GDM1 (cell line): ENCODE data around the gene SPAG9.
"Not testable (repeated sequence)": the region's sequence is repeated elsewhere in the genome, so short reads cannot be mapped to it uniquely, and the experiment has no call there.

ENCODE experiments used
- DNase-seq: peaks from one replicate; lab custom pipeline; 2025; lab: John Stamatoyannopoulos, UW

The SPAG9 gene

DNA sequence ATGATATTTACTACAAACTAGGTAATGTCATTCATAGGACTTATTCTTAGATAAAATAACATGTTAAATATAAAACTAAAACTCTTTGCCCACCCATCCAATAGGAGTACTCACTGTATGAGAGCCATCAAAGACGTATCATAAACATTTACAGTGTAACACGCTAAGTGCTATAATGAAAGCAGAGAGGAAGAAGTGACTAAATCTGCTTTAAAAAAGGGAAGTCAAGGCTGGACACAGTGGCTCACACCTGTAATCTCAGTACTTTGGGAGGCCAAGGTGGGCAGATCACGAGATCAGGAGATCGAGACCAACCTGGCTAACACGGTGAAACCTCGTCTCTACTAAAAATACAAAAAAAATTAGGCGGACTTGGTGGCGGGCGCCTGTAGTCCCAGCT is 32.4 kb downstream of the SPAG9 start:
- no peak for DNase-seq

DNA sequence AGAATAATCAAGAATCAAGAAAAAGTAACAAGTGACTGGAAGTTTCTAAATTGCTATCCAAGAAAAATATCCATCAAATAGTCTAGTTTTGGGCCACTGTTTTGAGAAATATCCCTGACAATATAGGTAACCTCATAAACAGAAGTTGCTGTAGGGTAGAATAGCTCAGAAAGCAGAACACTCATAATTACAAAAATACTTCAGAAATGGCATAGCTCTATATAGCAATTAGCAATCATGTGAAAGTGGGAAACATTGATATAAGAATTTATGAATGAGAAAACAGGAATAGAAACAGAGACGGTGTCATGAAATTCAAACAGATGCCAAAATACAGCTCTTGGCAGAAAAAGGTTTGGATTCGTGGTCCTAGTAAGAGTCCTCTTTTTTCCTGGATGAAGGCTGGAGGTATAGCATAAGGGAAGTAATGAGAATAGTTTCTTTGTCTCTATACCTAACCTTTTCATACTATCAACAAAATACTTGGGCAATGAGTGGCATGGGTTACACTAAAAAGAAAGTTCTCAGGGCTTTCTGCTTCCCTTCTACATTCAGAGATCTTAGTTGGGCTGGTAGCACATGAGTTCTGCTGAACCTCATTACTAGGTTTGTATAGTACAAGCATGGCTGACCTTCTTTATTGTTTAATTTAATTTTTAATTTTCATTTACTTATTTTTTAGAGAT is 33.5 kb downstream of the SPAG9 start:
- no peak for DNase-seq

DNA sequence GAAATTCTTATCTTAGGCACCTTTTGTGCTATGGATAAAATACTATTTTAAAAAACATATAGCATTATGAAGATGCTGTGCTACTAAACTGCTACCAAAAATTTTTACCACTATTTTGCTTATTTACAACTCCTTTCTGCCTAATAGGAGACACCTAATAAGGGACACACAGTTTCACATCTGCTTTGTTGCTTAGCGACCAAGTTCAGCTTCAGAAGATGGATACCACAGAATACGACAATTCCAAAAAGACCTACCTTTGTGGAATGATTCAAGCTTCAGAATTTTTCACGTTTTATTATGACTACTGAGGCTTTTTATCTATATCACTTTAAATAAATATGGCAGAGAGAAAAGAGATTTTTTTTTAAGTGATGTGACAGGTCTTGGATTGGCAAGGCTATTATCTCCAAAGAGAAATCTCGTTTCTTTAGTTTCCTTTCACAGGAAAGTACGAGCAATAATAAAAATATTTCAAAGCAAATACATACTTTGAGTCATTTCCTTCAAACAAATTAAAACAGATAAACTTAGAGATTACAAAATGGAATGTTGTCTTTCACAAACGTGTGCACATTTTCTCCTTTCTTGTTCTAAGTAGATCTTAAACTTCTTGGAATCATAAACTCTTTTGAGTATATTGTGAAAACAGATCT is 35.4 kb downstream of the SPAG9 start:
- no peak for DNase-seq

DNA sequence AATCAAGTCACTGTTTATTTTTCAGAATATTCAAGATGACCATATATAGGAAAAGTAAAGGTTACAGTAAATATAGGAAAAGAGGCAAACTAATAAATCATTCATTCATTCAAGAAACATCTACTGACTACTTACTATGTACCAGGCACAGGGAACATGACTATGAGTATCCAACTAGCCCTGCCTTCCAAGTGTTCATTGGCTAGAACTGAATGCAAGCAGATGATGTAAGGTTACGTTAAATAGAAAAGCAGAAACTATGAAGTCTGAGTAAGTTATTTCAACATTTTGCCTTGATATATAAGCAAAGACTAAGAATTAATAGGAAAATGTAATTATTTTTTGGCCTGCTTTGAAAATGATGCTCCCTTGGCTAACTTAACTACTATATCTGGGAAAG is 36.7 kb downstream of the SPAG9 start:
- no peak for DNase-seq

DNA sequence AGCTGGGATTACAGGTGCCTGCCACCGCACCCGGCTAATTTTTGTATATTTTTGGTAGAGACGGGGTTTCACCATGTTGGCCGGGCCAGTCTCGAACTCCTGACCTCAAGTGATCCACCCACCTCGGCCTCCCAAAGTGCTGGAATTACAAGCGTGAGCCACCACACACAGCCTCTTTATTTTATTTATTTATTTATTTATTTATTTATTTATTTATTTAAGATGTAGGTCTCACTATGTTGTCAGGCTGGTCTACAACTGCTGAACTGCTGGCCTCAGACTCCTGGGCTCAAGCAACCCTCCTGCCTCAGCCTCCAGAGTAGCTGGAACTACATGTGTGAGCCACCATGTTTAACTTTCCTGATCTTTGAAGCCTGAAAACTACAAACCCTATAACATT is 37.3 kb downstream of the SPAG9 start:
- not testable (repeated sequence) for DNase-seq

DNA sequence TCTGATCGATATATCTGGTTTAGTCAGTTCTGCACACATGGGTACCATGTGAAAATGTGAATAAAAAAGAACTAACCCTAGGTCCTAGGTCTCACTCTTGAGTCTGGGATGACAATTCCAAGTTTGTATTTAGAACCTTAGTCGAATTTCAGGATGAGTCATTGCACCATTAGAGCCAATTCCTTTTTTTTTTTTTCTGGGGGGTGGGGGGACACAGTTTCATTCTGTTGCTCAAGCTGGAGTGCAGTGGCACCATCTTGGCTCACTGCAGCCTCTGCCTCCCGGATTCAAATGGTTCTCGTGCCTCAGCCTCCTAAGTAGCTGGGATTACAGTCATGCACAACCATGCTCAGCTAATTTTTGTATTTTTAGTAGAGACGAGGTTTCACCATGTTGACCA is 41.6 kb downstream of the SPAG9 start:
- no peak for DNase-seq

DNA sequence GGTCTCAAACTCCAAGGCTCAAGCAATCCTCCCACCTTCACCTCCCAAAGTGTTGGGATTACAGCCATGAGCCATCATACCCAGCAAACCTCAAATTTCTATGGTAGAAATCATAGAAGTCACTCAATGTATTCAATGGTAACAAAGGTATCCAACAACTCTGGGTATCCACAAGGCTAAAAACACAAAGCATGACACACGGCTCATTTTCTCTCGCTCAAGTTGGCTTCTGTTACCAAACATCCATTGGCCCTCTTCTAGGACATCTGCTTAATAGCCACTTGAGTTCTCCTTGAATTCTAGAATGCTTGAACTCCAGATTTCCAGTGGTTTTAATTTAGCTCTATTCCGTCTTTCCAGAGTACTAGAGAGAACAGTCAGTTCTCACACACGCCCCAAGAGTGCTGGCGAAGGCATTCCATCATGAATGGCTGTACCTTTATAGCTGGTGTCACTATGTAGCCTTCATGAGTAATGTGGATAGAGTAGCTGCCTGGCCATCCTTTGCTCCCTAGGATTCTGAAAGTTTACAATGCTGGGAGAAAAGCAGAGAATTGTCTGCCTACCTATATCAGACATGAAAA is 42.6 kb downstream of the SPAG9 start:
- no peak for DNase-seq

DNA sequence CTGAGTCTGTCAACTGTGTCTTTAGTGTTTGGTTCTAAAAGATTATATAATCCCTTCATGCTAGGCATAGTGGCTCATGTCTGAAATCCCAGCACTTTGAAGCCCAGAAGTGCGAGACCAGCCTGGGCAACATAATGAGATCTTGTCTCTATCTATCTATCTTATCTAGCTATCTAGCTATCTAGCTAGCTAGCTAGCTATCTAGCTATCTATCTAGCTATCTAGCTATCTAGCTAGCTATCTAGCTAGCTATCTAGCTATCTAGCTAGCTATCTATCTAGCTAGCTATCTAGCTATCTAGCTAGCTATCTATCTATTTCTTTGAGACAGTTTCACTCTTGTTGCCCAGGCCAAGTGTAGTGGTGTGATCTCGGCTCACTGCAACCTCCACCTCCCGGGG is 43.8 kb downstream of the SPAG9 start:
- no peak for DNase-seq

DNA sequence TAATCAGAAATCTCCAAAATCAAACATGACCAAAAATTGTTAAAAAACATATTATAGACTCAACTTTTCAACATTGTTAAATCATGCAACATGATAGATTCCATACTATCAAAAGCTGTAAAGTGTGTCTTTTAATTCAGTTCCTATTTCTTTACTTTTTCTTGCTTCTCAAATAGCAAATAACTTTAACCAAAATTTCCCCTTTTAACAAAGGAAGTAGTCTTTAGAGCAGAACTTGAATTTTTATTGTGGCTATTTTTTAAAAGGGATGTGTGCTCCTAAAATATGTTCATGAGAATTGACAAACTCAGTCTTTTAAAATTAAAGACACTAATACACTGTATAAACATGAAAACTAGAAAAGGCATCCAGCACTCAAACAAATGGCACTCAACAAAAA is 49.1 kb downstream of the SPAG9 start:
- no peak for DNase-seq

DNA sequence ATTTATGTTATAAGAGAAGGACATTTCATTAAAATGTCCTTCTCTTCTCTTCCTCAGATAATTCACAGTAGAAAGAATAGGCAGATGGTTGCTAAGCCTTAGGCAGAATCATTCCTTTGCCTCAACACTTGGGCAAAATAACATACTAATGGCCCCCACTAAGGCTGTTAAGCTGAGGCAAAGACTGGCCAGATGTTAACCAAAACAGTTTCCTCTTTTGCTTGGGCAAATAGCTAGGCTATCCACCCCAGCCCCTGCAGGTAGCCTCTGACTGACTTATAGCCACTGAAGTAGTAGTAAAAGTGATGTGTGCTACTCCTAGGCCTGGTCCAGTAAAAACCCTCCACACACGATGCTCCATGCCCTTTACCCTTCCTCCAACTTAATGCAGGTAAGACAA is 55.2 kb downstream of the SPAG9 start:
- DNase-seq = no peak

DNA sequence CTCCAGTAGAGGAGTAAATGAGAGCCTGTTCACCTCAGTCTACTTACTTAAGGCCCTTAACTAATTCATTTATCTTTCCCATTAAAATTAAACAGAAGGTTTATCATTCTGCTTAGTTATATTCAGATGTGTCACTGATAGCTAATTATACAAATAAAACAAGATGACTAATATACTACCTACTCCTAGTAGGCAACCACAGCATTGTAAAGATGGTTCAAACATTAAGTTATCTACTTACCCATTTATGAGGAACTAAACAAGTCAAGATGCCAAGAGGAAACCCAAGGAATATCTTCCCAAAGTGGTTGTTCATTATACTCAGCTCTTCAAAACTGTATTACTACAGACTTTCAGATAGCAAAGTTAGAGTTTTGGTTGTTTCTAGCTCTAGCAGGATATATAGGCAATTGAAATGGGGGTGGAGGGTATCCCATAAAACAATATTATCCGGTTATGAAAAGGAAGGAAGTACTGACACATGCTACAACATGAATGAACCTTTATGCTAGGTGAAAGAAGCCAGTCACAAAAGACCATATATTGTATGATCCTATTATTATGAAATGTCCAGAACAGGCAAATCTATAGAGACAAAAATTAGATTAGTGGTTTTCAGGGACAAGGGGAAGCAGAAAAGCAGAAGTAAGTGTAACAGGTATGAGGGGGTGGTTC is 56.5 kb downstream of the SPAG9 start:
- no peak for DNase-seq

DNA sequence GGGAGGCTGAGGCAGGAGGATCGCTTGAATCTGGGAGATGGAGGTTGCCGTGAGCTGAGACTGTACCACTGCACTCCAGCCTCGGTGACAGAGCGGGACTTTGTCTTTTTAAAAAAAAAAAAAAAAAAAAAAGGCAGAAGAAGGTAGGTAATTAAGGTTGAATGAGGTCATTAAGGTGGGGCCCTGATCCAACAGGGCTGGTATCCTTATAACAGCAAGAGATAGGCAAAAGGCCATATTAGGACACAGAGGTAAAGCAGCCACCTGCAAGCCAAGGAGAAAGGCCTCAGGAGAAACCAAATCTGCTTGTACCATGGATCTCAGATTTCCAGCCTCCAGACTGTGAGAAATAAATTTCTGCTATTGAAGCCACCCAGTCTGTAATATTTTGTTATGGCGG is 60.3 kb downstream of the SPAG9 start:
- no peak for DNase-seq

DNA sequence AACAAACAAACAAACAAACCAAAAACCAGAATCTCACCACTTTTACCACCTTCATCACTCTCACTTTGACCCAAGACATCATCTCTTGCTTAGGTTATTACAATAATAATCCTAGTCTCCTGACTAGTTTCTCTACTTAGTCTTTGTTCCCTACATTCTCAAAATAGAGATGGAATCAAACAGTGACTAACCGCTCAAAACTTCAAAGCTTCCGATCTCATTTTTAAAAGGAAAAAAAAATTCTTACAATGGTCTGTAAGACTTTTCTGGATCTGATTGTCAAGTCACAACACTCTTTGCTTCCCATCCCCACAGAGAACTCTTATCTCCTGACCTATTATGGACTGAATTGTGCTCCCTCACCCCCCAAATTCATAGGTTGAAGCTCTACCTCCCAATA is 60.9 kb downstream of the SPAG9 start:
- DNase-seq = no peak

DNA sequence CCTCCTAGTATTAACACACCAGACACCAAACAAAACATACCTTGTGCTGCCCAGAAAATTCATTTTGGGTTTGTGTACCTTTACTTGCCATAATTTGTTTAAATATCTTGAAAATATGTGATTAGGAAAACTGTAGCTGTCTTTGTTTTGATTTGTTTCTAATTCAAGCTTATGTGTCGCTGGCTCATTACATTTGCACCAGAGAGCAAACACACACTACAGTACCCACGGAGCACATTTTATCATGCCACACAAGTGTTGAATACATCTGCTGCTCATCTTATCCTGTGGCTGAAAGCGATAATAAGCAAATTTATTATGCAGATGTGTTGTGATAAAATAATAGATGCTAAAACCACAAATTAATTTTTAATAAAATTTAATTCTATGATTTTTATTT is 63.1 kb downstream of the SPAG9 start:
- no peak for DNase-seq

DNA sequence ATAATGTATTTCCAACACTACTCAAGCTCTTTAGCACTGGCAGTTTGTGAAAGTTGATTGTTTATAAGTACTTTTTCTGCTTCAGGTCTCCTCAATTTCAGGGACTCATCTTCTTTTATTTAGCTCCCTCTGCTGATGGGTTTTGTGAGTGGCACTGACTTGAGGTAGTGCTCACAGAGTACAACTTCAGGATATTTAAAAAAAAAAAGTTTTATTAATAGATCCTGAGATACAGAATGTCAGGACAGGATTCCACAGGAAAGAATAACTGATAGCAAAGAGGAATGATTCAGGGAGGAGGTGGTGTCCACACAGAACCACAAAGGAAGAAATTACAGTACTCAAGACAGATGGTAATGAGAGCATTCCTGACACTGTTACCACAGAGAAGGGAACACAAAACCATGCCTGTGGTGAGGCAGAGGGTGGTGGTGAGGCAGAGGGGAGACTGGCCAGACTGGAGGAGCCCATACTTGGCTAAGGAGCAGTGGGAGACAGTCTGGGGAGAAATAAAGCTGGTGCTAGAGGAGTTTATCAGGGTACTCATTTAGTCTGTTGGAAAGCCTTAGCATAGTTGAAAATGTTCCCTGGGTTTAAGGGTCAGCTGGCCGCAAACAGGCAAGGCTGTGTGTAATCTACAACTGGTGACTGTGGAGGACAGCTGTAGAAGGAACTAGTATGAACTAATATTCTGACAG is 63.7 kb downstream of the SPAG9 start:
- peak; percentile 24 for DNase-seq

DNA sequence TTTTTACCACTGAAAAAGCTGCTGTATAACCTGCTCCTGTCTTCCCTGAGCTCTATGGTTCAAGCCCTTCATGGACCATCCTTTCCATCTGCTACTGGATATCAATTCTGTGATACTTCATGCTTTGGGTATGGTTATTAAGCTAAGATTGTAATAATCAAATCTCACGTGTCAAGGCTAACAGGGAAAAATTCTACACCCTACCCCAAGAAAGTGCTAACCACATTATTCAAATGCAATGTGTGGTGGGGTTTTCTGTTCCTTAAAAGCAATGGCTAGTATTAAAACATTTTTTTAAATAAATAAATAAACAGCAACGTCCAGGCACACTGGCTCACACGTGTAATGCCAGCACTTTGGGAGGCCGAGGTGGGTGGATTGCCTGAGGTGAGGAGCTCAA is 65.9 kb downstream of the SPAG9 start:
- no peak for DNase-seq

DNA sequence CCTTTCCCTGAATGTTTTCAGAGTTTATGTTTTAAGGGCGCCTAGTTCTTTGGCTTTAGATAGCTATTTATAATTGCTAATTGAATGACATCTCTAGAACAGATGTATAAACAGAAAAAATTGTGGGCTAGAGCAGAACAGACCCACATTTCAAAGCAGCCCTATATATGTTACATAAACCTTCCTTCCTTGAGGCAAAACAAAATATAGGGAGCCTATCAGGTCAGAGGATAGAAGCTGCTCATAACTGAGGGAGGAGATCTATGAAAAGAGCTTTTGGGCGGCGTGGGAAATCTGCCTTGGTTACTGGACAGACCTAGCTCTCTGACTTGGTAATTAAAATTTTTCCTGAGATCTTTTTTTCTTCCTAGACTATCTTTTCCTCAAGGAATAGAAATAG is 68.4 kb downstream of the SPAG9 start:
- DNase-seq = no peak

DNA sequence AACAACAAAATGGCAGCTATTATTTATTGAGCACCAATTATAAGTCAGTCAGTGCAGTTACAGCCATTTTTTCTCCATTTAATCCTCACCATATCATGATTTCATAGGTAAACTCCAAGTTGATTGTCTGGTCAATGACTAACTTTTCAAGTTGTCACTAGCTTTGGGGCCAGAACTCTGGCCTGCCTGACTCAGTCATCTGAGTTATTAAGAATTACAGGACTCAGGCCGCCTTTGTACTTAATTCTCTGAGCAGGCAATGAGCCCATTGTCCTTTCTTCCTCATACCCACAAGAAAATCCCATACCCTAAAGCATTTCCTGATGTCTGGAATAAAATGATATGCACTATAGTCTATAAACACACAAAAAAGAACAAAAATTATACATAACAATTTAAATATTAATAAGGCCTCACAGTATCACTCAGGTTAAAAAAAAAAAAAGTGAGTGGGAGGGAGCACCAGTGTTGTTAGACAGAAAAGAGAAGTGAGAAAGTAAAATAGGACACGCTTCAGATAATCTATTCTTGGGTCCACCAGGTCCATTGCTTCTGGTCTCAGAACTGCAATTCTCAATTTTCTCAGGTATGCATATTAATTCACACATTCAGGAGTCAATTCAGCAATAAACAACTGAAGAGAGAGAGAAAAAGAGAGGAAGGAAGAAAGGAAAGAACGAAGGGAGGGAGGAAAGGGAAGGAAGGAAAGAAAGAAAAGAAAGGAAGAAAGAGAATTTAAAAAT is 70.2 kb downstream of the SPAG9 start:
- DNase-seq = no peak

DNA sequence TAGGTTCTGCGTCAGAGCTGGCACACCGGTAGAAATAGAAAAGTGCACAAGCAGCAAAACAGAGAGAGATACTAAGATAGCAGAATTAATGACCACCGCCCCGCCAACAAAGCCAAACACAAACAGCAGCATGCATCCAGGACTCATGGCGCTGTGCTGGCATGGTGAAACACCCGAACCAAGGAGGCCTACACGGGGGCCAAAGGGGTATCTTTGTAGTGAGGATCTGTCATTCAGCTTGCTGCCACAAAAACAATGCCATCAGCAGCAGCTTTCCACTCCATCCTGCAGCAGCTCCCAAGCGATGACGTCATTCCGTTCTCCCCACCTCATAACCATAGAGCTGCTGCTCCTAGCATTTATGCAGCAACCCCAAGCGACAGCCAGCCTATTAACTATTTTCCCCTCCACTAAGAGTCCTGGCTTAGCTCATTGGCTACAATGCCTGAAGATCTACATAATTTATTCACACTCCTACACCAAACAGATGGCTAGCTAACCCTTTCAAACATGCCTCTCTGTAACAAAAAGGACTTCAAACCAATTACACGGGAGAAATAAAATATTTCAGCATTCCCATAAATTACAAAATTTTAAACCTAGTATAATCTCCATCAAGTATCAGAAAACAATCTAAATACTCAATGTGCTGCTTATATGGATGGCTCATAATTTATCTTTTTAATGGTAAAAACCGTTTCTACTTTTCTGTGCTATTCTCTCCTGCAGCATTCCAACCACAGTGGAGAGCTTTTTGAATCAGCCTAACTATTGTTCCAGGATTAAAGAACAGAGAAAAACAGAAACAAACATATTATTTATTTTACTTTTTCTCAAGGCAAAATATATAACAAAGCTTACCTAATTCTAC is 73.9 kb downstream of the SPAG9 start:
- DNase-seq = no peak

DNA sequence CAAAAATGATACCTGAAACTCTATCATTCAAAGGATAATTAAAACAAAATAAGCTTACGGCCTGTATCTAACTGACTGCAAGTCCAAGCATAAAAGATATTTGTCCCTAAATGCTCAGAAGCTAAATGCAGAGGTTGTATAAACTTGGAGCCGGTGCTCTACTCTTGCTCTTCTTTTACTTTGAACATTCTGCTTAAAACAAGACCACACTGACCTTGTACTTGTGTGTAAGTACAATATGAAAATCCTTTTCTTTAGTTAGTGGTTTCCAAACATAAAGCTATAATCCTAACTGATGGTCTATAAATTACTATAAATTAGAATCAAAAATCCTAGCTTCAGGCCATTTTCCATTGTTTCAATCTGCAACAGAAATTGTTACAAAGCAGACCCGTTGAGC is 74.6 kb downstream of the SPAG9 start:
- no peak for DNase-seq

DNA sequence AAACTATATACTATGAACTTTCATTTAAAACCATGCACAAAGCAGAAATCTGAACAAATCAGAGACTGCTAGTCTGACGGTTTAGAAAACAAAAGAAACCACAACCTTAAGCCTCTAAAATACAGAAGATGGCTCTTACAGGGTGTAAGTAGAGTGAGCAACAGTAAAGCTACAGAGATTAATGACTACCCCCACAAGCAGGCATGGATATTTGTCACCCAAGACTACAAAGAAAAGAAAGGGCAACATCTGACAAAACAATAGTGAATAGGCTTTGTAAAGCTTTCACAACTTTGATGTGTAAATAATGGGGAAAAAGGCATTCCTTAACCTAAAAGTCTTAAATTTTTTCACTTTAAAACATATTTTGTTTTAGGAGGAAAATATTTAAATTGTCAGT is 75.0 kb downstream of the SPAG9 start:
- DNase-seq = no peak
